IMR-90 (cell line): ENCODE results near the gene POLD1.

Experiments
- CEBPB ChIP-seq: IDR thresholded peaks from 2 replicates; pipeline ENCODE4 v1.6.1; 2012; ENCODE audit warnings: low read depth, low read length, improper control_type of control experiment
- CHD1 ChIP-seq: IDR thresholded peaks from 2 replicates; pipeline ENCODE4 v1.6.1; 2012; ENCODE audit warnings: low read depth, low read length, improper control_type of control experiment
- FOS ChIP-seq: fragments of 150-350 bp; IDR thresholded peaks from 2 replicates; pipeline ENCODE4 v1.6.1; 2016; ENCODE audit warnings: low read depth, low read length
- MAFK ChIP-seq: IDR thresholded peaks from 2 replicates; pipeline ENCODE4 v1.6.1; 2012; ENCODE audit warnings: low read depth, low read length, improper control_type of control experiment
- MAZ ChIP-seq: IDR thresholded peaks from 2 replicates; pipeline ENCODE4 v1.6.1; 2012; ENCODE audit warnings: low read depth, mild to moderate bottlenecking, low read length, improper control_type of control experiment, moderate library complexity, borderline replicate concordance
- POLR2A ChIP-seq: IDR thresholded peaks from 2 replicates; pipeline ENCODE4 v1.6.1; 2012; ENCODE audit warnings: mild to moderate bottlenecking, low read depth, low read length
- RAD21 ChIP-seq: IDR thresholded peaks from 2 replicates; pipeline ENCODE4 v1.6.1; 2012; ENCODE audit warnings: low read length, improper control_type of control experiment
- SMC3 ChIP-seq: fragments of 150-350 bp; IDR thresholded peaks from 2 replicates; pipeline ENCODE4 v1.6.1; 2016; ENCODE audit warnings: low read depth, mild to moderate bottlenecking, antibody characterized with exemption, low read length, moderate library complexity
- TF ChIP-seq, protein P1 (sequence below): conservative IDR thresholded peaks from 2 replicates; pipeline ENCODE4 v1.5.1; 2012; ENCODE audit warnings: mild to moderate bottlenecking, low read depth, low read length, improper control_type of control experiment
- TF ChIP-seq, protein P2 (sequence below): fragments of 150-350 bp; IDR thresholded peaks from 2 replicates; pipeline ENCODE4 v1.6.1; 2016; ENCODE audit warnings: low read depth, mild to moderate bottlenecking, low read length, moderate library complexity, borderline replicate concordance
- TF ChIP-seq, protein P3 (sequence below): fragments of 150-350 bp; IDR thresholded peaks from 2 replicates; pipeline ENCODE4 v1.6.1; 2017; ENCODE audit warnings: mild to moderate bottlenecking, antibody characterized with exemption, low read length, low read depth

DNA sequence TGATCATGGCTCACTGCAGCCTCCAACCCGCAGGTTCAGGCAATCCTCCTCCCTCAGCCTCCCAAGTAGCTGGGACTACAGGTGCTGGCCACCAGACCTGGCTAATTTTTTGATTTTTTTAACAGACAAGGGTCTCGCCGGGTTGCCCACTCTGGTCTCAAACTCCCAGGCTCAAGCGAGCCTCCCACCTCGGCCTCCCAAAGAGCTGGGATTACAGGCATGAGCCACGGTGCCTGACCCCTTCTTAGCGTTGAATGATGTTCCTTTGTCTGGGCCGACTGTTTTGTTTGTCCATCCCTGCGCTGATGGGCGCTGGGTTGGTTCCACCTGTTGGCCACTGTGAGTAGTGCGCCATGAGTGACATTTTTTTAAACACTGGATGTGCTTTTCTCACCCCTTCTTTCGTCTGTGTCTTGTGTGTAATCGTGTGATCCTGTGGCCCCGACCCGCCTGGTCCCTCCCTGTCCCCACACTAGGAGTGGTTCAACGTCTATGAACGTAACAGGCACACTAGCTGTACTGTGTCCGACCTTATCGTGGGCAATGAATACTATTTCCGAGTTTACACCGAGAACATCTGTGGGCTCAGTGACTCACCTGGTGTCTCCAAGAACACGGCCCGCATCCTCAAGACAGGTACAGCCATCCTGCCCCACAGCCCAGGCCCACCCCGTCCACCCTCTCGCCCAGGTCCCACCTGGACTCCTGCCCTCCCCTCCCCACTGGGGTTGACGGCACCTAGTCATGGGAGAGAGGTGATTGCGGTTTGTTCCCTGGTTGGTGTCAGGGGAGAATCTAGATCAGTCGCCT lies 77.1 kb downstream of the POLD1 start:
- TF ChIP-seq RAD21 (peak; percentile 80), CEBPB (no peak), POLR2A (no peak), MAZ (no peak), CHD1 (no peak), MAFK (no peak), SMC3 (peak; percentile 75), FOS (no peak)
- TF ChIP-seq, protein P1, sequence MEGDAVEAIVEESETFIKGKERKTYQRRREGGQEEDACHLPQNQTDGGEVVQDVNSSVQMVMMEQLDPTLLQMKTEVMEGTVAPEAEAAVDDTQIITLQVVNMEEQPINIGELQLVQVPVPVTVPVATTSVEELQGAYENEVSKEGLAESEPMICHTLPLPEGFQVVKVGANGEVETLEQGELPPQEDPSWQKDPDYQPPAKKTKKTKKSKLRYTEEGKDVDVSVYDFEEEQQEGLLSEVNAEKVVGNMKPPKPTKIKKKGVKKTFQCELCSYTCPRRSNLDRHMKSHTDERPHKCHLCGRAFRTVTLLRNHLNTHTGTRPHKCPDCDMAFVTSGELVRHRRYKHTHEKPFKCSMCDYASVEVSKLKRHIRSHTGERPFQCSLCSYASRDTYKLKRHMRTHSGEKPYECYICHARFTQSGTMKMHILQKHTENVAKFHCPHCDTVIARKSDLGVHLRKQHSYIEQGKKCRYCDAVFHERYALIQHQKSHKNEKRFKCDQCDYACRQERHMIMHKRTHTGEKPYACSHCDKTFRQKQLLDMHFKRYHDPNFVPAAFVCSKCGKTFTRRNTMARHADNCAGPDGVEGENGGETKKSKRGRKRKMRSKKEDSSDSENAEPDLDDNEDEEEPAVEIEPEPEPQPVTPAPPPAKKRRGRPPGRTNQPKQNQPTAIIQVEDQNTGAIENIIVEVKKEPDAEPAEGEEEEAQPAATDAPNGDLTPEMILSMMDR, result peak; percentile 84
- TF ChIP-seq, protein P2, sequence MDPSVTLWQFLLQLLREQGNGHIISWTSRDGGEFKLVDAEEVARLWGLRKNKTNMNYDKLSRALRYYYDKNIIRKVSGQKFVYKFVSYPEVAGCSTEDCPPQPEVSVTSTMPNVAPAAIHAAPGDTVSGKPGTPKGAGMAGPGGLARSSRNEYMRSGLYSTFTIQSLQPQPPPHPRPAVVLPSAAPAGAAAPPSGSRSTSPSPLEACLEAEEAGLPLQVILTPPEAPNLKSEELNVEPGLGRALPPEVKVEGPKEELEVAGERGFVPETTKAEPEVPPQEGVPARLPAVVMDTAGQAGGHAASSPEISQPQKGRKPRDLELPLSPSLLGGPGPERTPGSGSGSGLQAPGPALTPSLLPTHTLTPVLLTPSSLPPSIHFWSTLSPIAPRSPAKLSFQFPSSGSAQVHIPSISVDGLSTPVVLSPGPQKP, result no peak
- TF ChIP-seq, protein P3, sequence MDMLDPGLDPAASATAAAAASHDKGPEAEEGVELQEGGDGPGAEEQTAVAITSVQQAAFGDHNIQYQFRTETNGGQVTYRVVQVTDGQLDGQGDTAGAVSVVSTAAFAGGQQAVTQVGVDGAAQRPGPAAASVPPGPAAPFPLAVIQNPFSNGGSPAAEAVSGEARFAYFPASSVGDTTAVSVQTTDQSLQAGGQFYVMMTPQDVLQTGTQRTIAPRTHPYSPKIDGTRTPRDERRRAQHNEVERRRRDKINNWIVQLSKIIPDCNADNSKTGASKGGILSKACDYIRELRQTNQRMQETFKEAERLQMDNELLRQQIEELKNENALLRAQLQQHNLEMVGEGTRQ, result no peak
